ENCODE data around the gene MLXIP. TPM values are rescaled to one million over a fixed set of nuclear protein-coding genes. Genes with fewer than 3 reads are reported as not detected.

MLXIP gene
- polyA plus RNA-seq, 1 experiment: 4.8 TPM

GRCh38 chr12:122182887-122183587, 104.5 kb downstream of the MLXIP start, which contains the start of gene LRRC43:
Gene LRRC43, plus strand, starts transcription at chr12:122183123. Its CDS starts 22 bp downstream, at chr12:122183145.
- POLR2A ChIA-PET: no interaction called here
- no peak for DNase-seq (ENCODE audit: low read depth)
- Histone ChIP-seq H3K36me3 (ENCODE audit: control insufficient read depth, insufficient read depth, low read length) (no peaks in the 10 kb centered on the region), H3K27me3 (ENCODE audit: control insufficient read depth, insufficient read depth, low read length) (no peaks in the 10 kb centered on the region), H3K4me3 (ENCODE audit: low read depth, low read length) (peak within 1 kb of the TSS; percentile 49)
- TF ChIP-seq CTCF (IDR thresholded peaks at IDR 0.05; ENCODE audit: insufficient read depth, low read depth, low read length): no peak
- CTCF ChIA-PET: interaction anchor here (2.1 kb wide), 1 partner anchor 8 kb away, joined by 7 read pairs; no protein-coding TSS in a partner anchor

- DNase-seq (ENCODE audit: low read depth): no peak
- ChIA-PET POLR2A (no interaction called here), CTCF (interaction anchor here (2.1 kb wide), 1 partner anchor 8 kb away, joined by 7 read pairs; no protein-coding TSS in a partner anchor)
- Histone ChIP-seq H3K27me3 (ENCODE audit: control insufficient read depth, insufficient read depth, low read length) (no peaks in the 10 kb centered on the region), H3K36me3 (ENCODE audit: control insufficient read depth, insufficient read depth, low read length) (no peaks in the 10 kb centered on the region), H3K4me3 (ENCODE audit: low read depth, low read length) (peak overlapping the region; percentile 49)
- no peak for TF ChIP-seq CTCF (IDR thresholded peaks at IDR 0.05; ENCODE audit: insufficient read depth, low read depth, low read length)
Observed at GRCh38 chr12:122183588-122183940, 105.0 kb downstream of the MLXIP start.

GRCh38 chr12:122184517-122184916, 106.0 kb downstream of the MLXIP start:
- Histone ChIP-seq H3K27me3 (ENCODE audit: control insufficient read depth, insufficient read depth, low read length) (no peaks in the 10 kb centered on the region), H3K4me3 (ENCODE audit: low read depth, low read length) (no peak overlapping the region), H3K36me3 (ENCODE audit: control insufficient read depth, insufficient read depth, low read length) (no peaks in the 10 kb centered on the region)
- no peak for DNase-seq (ENCODE audit: low read depth)
- no peak for TF ChIP-seq CTCF (IDR thresholded peaks at IDR 0.05; ENCODE audit: insufficient read depth, low read depth, low read length)
- CTCF ChIA-PET: no interaction called here
- POLR2A ChIA-PET: no interaction called here

GRCh38 chr12:122185079-122185478, 106.5 kb downstream of the MLXIP start:
- ChIA-PET CTCF (no interaction called here), POLR2A (no interaction called here)
- Histone ChIP-seq H3K4me3 (ENCODE audit: low read depth, low read length) (no peak overlapping the region), H3K36me3 (ENCODE audit: control insufficient read depth, insufficient read depth, low read length) (no peaks in the 10 kb centered on the region), H3K27me3 (ENCODE audit: control insufficient read depth, insufficient read depth, low read length) (no peaks in the 10 kb centered on the region)
- DNase-seq (ENCODE audit: low read depth): no peak
- no peak for TF ChIP-seq CTCF (IDR thresholded peaks at IDR 0.05; ENCODE audit: insufficient read depth, low read depth, low read length)

GRCh38 chr12:122185494-122186082, 107.0 kb downstream of the MLXIP start:
- ChIA-PET CTCF (no interaction called here), POLR2A (no interaction called here)
- DNase-seq (ENCODE audit: low read depth): no peak
- Histone ChIP-seq H3K36me3 (ENCODE audit: control insufficient read depth, insufficient read depth, low read length) (no peaks in the 10 kb centered on the region), H3K27me3 (ENCODE audit: control insufficient read depth, insufficient read depth, low read length) (no peaks in the 10 kb centered on the region), H3K4me3 (ENCODE audit: low read depth, low read length) (no peak overlapping the region)
- TF ChIP-seq CTCF (IDR thresholded peaks at IDR 0.05; ENCODE audit: insufficient read depth, low read depth, low read length): no peak
